Measurements from ENCODE around the gene C6. TPM values are rescaled to one million over a fixed set of nuclear protein-coding genes. Genes with fewer than 3 reads are reported as not detected.

C6 gene
- total and polyA plus RNA-seq, 2 of the 13 experiments (the other 11 are each of a cell fraction or from before 2014, with no cell fraction given) = 0.28 to 4.7 TPM

GRCh38 chr5:41176952-41177351 is 36.4 kb downstream of the C6 start:
- no TSS peak for BruUV-seq (replicated peaks)
- 44% methylated on average over 3 of the region's 3 CpGs for WGBS (ENCODE audit: low lambda C conversion rate)
- H3K27ac ChIP-seq (ENCODE audit: extremely low read length, insufficient read depth, low read length) = no peak overlapping the region
- TF ChIP-seq PAF1 (CRISPR knock-in tag; IDR thresholded peaks at IDR 0.05) (no peak), ZNF503 (CRISPR knock-in tag; IDR thresholded peaks at IDR 0.05) (no peak), SMARCC2 (IDR thresholded peaks at IDR 0.05) (no peak), PRDM10 (CRISPR knock-in tag; IDR thresholded peaks at IDR 0.05; ENCODE audit: low read depth) (no peak), SIX4 (CRISPR knock-in tag; IDR thresholded peaks at IDR 0.05) (peak; percentile 88; the same call in 1 of the 2 replicates), IKZF1 (IDR thresholded peaks at IDR 0.05) (no peak), SNRNP70 (IDR thresholded peaks at IDR 0.05; ENCODE audit: low read depth, low read length) (no peak), CEBPB (IDR thresholded peaks at IDR 0.05; ENCODE audit: borderline replicate concordance, low read depth, low read length) (peak; percentile 51)
- ATAC-seq (no peak), FAIRE-seq (no peak), DNase-seq (ENCODE audit: low spot score) (no peak)
- no peaks in the 10 kb centered on the region for H3K9me3 ChIP-seq (ENCODE audit: low read length)
- H3K9ac ChIP-seq (ENCODE audit: insufficient read depth, low read depth, low read length) = no peak overlapping the region
- no peaks in the 10 kb centered on the region for H3K27me3 ChIP-seq (ENCODE audit: control insufficient read depth in 1 of 2, insufficient read depth in 2 of 2, low read length in 2 of 2)
- no peaks in the 10 kb centered on the region for H4K20me1 ChIP-seq (ENCODE audit: insufficient read depth, low read length)
- no peak overlapping the region for H3K4me3 ChIP-seq (replicated peaks in 1 of 3; ENCODE audit: insufficient read depth in 1 of 3, low read depth in 2 of 3, low read length in 3 of 3)
- H3K4me2 ChIP-seq (ENCODE audit: low read depth, low read length) = no peak overlapping the region
- H3K79me2 ChIP-seq (ENCODE audit: insufficient read depth, low read length) = no peaks in the 10 kb centered on the region
- H3K4me1 ChIP-seq (ENCODE audit: insufficient read depth, low read length) = peaks cover 7% of the 10 kb centered on the region
- H2AFZ ChIP-seq (ENCODE audit: low read length) = no peak overlapping the region
- in situ Hi-C loops (cut with HindIII; ENCODE audit: extremely low pct_ligation_motif_present, low pct_unique_long_range_greater_than_20kb) = no loop called here
- no peaks in the 10 kb centered on the region for H3K36me3 ChIP-seq (replicated peaks in 1 of 2; ENCODE audit: control insufficient read depth in 1 of 2, insufficient read depth in 2 of 2, low read length in 2 of 2)
- CTCF ChIA-PET (ENCODE audit: low intra/inter-chr PET ratio, low total read pairs) = no interaction called here
- POLR2A ChIA-PET = no interaction called here
- intact Hi-C loops (cut with micrococcal nuclease; ENCODE audit: unreplicated experiment) = no loop called here

All from HepG2 (cell line).